Thoracic aorta (tissue), 2 donors: Measurements from ENCODE around the gene AUTS2. TPM values are rescaled to one million over a fixed set of nuclear protein-coding genes. Genes with fewer than 3 reads are reported as not detected.

Source experiments
- ATAC-seq: fragments of 150-250 bp; one replicate; pipeline ENCODE4 v1.8.0; 2017; ENCODE audit warnings: low read depth; ENCODE audit not compliant: insufficient number of reproducible peaks, low FRiP score
- DNase-seq: peaks from one replicate; pipeline ENCODE4 v3.0.0-alpha.2; 2020; ENCODE audit warnings: low spot score
- H3K27ac ChIP-seq, 2 donors: fragments of 200-600 bp; sonication (generic); 1 replicate in 1 of 2; 2 replicates in 1 of 2; pipeline ENCODE4 v1.5.1; 2016; ENCODE audit warnings: mild to moderate bottlenecking in 2 of 2, moderate library complexity in 2 of 2
- H3K27me3 ChIP-seq: fragments of 200-600 bp; sonication (generic); replicated peaks from 2 replicates; pipeline ENCODE4 v1.6.0; 2016; ENCODE audit warnings: mild to moderate bottlenecking; ENCODE audit not compliant: insufficient read depth
- H3K36me3 ChIP-seq: fragments of 200-600 bp; sonication (generic); one replicate; pipeline ENCODE4 v1.5.1; 2016
- H3K4me1 ChIP-seq, 2 donors: fragments of 200-600 bp; sonication (generic); 1 replicate in 1 of 2; 2 replicates in 1 of 2; pipeline versions ENCODE4 v1.5.1 to v1.6.0; 2016; ENCODE audit warnings: low read depth in 2 of 2, mild to moderate bottlenecking in 1 of 2; ENCODE audit not compliant: control insufficient read depth in 1 of 2
- H3K4me3 ChIP-seq: fragments of 200-600 bp; sonication (generic); 2 replicates; pipeline ENCODE4 v1.5.1; 2016; ENCODE audit warnings: mild to moderate bottlenecking
- H3K9me3 ChIP-seq: fragments of 200-600 bp; sonication (generic); 2 replicates; pipeline ENCODE4 v1.5.1; 2016
- CTCF ChIP-seq: fragments of 200-600 bp; sonication (generic); IDR thresholded peaks from one replicate; pipeline ENCODE4 v1.5.1; 2019; ENCODE audit warnings: antibody characterized with exemption
- total RNA-seq, 2 donors: library from RNA; depleted of rRNA; stranded (reverse); fragments of >200 nt; gene quantifications; one replicate each; pipeline versions ENCODE4 v1.1.0 to v1.2.3, GENCODE V29; 2016

The AUTS2 gene
- total RNA-seq, 2 donors from 2014 or later, result 49.4 to 101 TPM

- DNase-seq (no peak), ATAC-seq (no peak)
- Histone ChIP-seq H3K27ac (no peak overlapping the region), H3K36me3 (no peaks in the 10 kb centered on the region), H3K9me3 (no peaks in the 10 kb centered on the region), H3K4me3 (peak overlapping the region; percentile 98), H3K27me3 (no peaks in the 10 kb centered on the region), H3K4me1 (peaks cover 11 to 23% of the 10 kb centered on the region in 2 donors)
- no peak for TF ChIP-seq CTCF
Measured at GRCh38 chr7:69599286-69599954, 1.1 kb downstream of the AUTS2 start.

GRCh38 chr7:69599955-69600709, 1.9 kb downstream of the AUTS2 start:
- Histone ChIP-seq H3K27me3 (no peaks in the 10 kb centered on the region), H3K4me1 (peaks cover 11 to 23% of the 10 kb centered on the region in 2 donors)

GRCh38 chr7:69600710-69601519, 2.6 kb downstream of the AUTS2 start:
- no peaks in the 10 kb centered on the region for H3K9me3 ChIP-seq
- no peak for TF ChIP-seq CTCF
- DNase-seq (no peak), ATAC-seq (no peak)
- no peak overlapping the region for H3K27ac ChIP-seq
- no peaks in the 10 kb centered on the region for H3K27me3 ChIP-seq
- H3K4me1 ChIP-seq, result peaks cover 11 to 23% of the 10 kb centered on the region in 2 donors
- no peaks in the 10 kb centered on the region for H3K36me3 ChIP-seq
- H3K4me3 ChIP-seq, result peak overlapping the region; percentile 98

More at GRCh38 chr7:69599955-69600709, 1.9 kb downstream of the AUTS2 start:
- ATAC-seq, result no peak
- DNase-seq, result no peak
- no peak overlapping the region for H3K27ac ChIP-seq
- no peaks in the 10 kb centered on the region for H3K36me3 ChIP-seq
- no peaks in the 10 kb centered on the region for H3K9me3 ChIP-seq
- peak overlapping the region; percentile 98 for H3K4me3 ChIP-seq
- TF ChIP-seq CTCF, result no peak

- no peak for TF ChIP-seq CTCF
- H3K4me1 ChIP-seq, result peaks cover 11 to 14% of the 10 kb centered on the region in 2 donors
- H3K9me3 ChIP-seq, result no peaks in the 10 kb centered on the region
- no peak overlapping the region for H3K4me3 ChIP-seq
- H3K27me3 ChIP-seq, result no peaks in the 10 kb centered on the region
- H3K27ac ChIP-seq, result no peak overlapping the region
- no peaks in the 10 kb centered on the region for H3K36me3 ChIP-seq
- ATAC-seq (no peak), DNase-seq (no peak)
Measured at GRCh38 chr7:69602522-69602921, 4.2 kb downstream of the AUTS2 start.

- DNase-seq (no peak), ATAC-seq (no peak)
- TF ChIP-seq CTCF, result no peak
- H3K9me3 ChIP-seq, result no peaks in the 10 kb centered on the region
- no peaks in the 10 kb centered on the region for H3K27me3 ChIP-seq
- H3K4me1 ChIP-seq, result peaks cover 11 to 14% of the 10 kb centered on the region in 2 donors
- no peaks in the 10 kb centered on the region for H3K36me3 ChIP-seq
- no peak overlapping the region for H3K27ac ChIP-seq
- no peak overlapping the region for H3K4me3 ChIP-seq
Measured at GRCh38 chr7:69603351-69603750, 5.1 kb downstream of the AUTS2 start.
